ENCODE measurements around the gene FAM184B. TPM values are rescaled to one million over a fixed set of nuclear protein-coding genes. Genes with fewer than 3 reads are reported as not detected.

Gene FAM184B
- total and polyA plus RNA-seq, 2 experiments from 2014 or later: 0.11 to 0.49 TPM

DNA sequence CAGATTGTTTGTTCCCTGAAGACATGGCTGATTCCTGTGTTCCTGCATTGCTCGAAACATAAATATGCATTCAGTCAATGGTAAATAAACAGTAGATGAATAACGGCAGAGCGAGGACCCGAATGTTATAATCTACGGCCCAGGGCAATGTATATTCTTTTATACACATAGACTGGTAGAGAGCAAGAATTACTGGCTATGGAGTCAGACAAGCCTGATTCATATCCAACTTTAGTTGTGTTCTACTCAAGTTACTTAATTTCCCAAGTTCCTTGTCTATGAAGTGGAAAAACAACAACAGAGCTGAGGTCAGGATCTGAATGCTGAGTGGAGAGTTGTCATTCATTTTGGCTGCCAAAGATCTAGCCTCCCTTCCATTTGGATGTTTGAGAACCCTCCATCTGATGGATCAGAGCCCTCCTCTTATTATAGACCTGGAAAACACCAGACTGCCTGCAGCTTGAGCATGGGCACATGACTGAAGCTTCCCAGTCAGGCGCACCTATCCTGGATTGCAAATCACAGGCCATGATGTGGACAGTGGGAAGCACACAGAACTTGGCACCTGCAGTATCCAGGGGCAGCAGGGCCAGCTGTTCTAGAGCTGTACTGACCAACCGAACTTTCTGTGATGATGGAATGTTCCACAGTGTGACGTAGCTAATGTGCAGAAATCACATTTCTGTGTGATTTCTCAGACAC lies 80.1 kb downstream of the FAM184B start:
- no peak for ATAC-seq

DNA sequence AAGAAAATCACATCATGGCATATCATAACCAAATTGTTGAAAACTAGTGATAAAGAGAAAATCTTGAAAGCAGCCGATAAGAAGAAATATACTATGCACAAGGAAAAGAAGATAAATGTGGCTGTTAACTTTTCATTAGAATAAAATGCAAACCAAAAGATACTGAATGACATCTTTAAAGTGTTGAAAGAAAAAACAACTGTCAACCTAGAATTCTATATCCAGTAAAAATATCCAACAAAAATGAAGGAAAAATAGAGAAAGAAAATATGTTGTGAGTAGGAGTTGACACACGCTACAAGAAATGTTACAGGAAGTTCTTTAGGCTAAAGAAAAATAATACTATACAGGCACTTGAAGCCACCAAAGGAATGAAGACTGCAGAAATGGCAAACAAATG lies 82.0 kb downstream of the FAM184B start:
- H2AFZ ChIP-seq: no peak overlapping the region
- Mint-ChIP-seq H3K4me3 (no peak overlapping the region), H3K36me3 (ENCODE audit: low read depth) (no peaks in the 10 kb centered on the region), H3K27me3 (ENCODE audit: insufficient read depth, low read depth, poor library complexity) (no peaks in the 10 kb centered on the region), H3K9me3 (peaks cover 5% of the 10 kb centered on the region; the same call in 2 of the 3 replicates), H3K4me1 (no peaks in the 10 kb centered on the region), H3K27ac (no peak overlapping the region)
- no peaks in the 10 kb centered on the region for H3K79me2 ChIP-seq (replicated peaks; ENCODE audit: insufficient read depth)
- H4K20me1 ChIP-seq (replicated peaks; ENCODE audit: insufficient read depth): no peaks in the 10 kb centered on the region
- no peaks in the 10 kb centered on the region for H3K36me3 ChIP-seq (ENCODE audit: insufficient read depth)
- H3K27me3 ChIP-seq (ENCODE audit: insufficient read depth): no peaks in the 10 kb centered on the region
- DNase-seq (ENCODE audit: low spot score): no peak
- no peak overlapping the region for H3K27ac ChIP-seq (ENCODE audit: low read depth)
- no peak overlapping the region for H3K4me2 ChIP-seq
- H3K4me1 ChIP-seq (ENCODE audit: insufficient read depth): no peaks in the 10 kb centered on the region
- no peaks in the 10 kb centered on the region for H3K9me2 ChIP-seq (ENCODE audit: insufficient read depth)
- ATAC-seq: no peak
- no peaks in the 10 kb centered on the region for H3F3A ChIP-seq (replicated peaks; ENCODE audit: low read depth)
- no peak overlapping the region for H3K4me3 ChIP-seq
- TF ChIP-seq, protein P1, sequence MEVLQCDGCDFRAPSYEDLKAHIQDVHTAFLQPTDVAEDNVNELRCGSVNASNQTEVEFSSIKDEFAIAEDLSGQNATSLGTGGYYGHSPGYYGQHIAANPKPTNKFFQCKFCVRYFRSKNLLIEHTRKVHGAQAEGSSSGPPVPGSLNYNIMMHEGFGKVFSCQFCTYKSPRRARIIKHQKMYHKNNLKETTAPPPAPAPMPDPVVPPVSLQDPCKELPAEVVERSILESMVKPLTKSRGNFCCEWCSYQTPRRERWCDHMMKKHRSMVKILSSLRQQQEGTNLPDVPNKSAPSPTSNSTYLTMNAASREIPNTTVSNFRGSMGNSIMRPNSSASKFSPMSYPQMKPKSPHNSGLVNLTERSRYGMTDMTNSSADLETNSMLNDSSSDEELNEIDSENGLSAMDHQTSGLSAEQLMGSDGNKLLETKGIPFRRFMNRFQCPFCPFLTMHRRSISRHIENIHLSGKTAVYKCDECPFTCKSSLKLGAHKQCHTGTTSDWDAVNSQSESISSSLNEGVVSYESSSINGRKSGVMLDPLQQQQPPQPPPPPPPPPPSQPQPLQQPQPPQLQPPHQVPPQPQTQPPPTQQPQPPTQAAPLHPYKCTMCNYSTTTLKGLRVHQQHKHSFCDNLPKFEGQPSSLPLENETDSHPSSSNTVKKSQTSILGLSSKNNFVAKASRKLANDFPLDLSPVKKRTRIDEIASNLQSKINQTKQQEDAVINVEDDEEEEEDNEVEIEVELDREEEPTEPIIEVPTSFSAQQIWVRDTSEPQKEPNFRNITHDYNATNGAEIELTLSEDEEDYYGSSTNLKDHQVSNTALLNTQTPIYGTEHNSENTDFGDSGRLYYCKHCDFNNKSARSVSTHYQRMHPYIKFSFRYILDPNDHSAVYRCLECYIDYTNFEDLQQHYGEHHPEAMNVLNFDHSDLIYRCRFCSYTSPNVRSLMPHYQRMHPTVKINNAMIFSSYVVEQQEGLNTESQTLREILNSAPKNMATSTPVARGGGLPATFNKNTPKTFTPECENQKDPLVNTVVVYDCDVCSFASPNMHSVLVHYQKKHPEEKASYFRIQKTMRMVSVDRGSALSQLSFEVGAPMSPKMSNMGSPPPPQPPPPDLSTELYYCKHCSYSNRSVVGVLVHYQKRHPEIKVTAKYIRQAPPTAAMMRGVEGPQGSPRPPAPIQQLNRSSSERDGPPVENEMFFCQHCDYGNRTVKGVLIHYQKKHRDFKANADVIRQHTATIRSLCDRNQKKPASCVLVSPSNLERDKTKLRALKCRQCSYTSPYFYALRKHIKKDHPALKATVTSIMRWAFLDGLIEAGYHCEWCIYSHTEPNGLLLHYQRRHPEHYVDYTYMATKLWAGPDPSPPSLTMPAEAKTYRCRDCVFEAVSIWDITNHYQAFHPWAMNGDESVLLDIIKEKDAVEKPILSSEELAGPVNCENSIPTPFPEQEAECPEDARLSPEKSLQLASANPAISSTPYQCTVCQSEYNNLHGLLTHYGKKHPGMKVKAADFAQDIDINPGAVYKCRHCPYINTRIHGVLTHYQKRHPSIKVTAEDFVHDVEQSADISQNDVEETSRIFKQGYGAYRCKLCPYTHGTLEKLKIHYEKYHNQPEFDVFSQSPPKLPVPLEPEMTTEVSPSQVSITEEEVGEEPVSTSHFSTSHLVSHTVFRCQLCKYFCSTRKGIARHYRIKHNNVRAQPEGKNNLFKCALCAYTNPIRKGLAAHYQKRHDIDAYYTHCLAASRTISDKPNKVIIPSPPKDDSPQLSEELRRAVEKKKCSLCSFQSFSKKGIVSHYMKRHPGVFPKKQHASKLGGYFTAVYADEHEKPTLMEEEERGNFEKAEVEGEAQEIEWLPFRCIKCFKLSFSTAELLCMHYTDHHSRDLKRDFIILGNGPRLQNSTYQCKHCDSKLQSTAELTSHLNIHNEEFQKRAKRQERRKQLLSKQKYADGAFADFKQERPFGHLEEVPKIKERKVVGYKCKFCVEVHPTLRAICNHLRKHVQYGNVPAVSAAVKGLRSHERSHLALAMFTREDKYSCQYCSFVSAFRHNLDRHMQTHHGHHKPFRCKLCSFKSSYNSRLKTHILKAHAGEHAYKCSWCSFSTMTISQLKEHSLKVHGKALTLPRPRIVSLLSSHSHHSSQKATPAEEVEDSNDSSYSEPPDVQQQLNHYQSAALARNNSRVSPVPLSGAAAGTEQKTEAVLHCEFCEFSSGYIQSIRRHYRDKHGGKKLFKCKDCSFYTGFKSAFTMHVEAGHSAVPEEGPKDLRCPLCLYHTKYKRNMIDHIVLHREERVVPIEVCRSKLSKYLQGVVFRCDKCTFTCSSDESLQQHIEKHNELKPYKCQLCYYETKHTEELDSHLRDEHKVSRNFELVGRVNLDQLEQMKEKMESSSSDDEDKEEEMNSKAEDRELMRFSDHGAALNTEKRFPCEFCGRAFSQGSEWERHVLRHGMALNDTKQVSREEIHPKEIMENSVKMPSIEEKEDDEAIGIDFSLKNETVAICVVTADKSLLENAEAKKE (CRISPR knock-in tag; IDR thresholded peaks at IDR 0.05): no peak
- TF ChIP-seq POLR2AphosphoS5 (IDR thresholded peaks at IDR 0.05; ENCODE audit: low read depth) (no peak), EZH2 (IDR thresholded peaks at IDR 0.05; ENCODE audit: low read depth, unreplicated experiment) (no peak), CREB1 (CRISPR knock-in tag; IDR thresholded peaks at IDR 0.05; ENCODE audit: low read depth) (no peak), ZNF114 (CRISPR knock-in tag; IDR thresholded peaks at IDR 0.05) (no peak), ZNF331 (CRISPR knock-in tag; IDR thresholded peaks at IDR 0.05; ENCODE audit: low read depth) (no peak), EZH2phosphoT487 (IDR thresholded peaks at IDR 0.05; ENCODE audit: unreplicated experiment) (no peak), NANOG (IDR thresholded peaks at IDR 0.05; ENCODE audit: borderline replicate concordance) (no peak), STAT1 (IDR thresholded peaks at IDR 0.05; ENCODE audit: unreplicated experiment) (no peak), JUNB (IDR thresholded peaks at IDR 0.05; ENCODE audit: unreplicated experiment) (no peak)
- TF ChIP-seq, protein P2, sequence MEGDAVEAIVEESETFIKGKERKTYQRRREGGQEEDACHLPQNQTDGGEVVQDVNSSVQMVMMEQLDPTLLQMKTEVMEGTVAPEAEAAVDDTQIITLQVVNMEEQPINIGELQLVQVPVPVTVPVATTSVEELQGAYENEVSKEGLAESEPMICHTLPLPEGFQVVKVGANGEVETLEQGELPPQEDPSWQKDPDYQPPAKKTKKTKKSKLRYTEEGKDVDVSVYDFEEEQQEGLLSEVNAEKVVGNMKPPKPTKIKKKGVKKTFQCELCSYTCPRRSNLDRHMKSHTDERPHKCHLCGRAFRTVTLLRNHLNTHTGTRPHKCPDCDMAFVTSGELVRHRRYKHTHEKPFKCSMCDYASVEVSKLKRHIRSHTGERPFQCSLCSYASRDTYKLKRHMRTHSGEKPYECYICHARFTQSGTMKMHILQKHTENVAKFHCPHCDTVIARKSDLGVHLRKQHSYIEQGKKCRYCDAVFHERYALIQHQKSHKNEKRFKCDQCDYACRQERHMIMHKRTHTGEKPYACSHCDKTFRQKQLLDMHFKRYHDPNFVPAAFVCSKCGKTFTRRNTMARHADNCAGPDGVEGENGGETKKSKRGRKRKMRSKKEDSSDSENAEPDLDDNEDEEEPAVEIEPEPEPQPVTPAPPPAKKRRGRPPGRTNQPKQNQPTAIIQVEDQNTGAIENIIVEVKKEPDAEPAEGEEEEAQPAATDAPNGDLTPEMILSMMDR (conservative IDR thresholded peaks at IDR 0.05; ENCODE audit: low read depth in 2 of 2): no peak
- TF ChIP-seq, protein P3, sequence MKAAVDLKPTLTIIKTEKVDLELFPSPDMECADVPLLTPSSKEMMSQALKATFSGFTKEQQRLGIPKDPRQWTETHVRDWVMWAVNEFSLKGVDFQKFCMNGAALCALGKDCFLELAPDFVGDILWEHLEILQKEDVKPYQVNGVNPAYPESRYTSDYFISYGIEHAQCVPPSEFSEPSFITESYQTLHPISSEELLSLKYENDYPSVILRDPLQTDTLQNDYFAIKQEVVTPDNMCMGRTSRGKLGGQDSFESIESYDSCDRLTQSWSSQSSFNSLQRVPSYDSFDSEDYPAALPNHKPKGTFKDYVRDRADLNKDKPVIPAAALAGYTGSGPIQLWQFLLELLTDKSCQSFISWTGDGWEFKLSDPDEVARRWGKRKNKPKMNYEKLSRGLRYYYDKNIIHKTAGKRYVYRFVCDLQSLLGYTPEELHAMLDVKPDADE (IDR thresholded peaks at IDR 0.05): no peak

More for the DNA sequence above, 80.1 kb downstream of the FAM184B start:
- Histone ChIP-seq H3K36me3 (ENCODE audit: insufficient read depth) (no peaks in the 10 kb centered on the region), H3F3A (replicated peaks; ENCODE audit: low read depth) (no peaks in the 10 kb centered on the region), H3K27me3 (ENCODE audit: insufficient read depth) (no peaks in the 10 kb centered on the region), H4K20me1 (replicated peaks; ENCODE audit: insufficient read depth) (no peaks in the 10 kb centered on the region), H3K4me1 (ENCODE audit: insufficient read depth) (no peaks in the 10 kb centered on the region), H3K27ac (ENCODE audit: low read depth) (no peak overlapping the region), H3K79me2 (replicated peaks; ENCODE audit: insufficient read depth) (no peaks in the 10 kb centered on the region), H3K9me2 (ENCODE audit: insufficient read depth) (no peaks in the 10 kb centered on the region), H3K4me2 (no peak overlapping the region), H3K4me3 (no peak overlapping the region), H2AFZ (no peak overlapping the region)
- H3K36me3 Mint-ChIP-seq (ENCODE audit: low read depth): no peaks in the 10 kb centered on the region
- TF ChIP-seq EZH2 (IDR thresholded peaks at IDR 0.05; ENCODE audit: low read depth, unreplicated experiment): no peak
- peaks cover 5% of the 10 kb centered on the region; the same call in 2 of the 3 replicates for H3K9me3 Mint-ChIP-seq
- no peaks in the 10 kb centered on the region for H3K27me3 Mint-ChIP-seq (ENCODE audit: insufficient read depth, low read depth, poor library complexity)
- H3K4me3 Mint-ChIP-seq: no peak overlapping the region
- no peak for DNase-seq (ENCODE audit: low spot score)
- H3K27ac Mint-ChIP-seq: no peak overlapping the region
- H3K4me1 Mint-ChIP-seq: no peaks in the 10 kb centered on the region

Measured in GM23338 (cell line).